HepG2 (cell line): ENCODE measurements around the gene TNP2. TPM values are rescaled to one million over a fixed set of nuclear protein-coding genes. Genes with fewer than 3 reads are reported as not detected.

Source experiments
- AGO1 ChIP-seq: fragments of 200-400 bp; formaldehyde crosslinking; IDR thresholded peaks from 2 replicates; pipeline ENCODE4 v1.6.1; 2017; ENCODE audit warnings: mild to moderate bottlenecking, low read depth, low read length, moderate library complexity; ENCODE audit not compliant: poor library complexity, severe bottlenecking
- CBX2 ChIP-seq, 2 experiments: fragments of 200-600 bp in 1 of 2; sonication (generic); formaldehyde crosslinking in 1 of 2; IDR thresholded peaks; 2 replicates each; pipeline versions ENCODE4 v1.7.0 to v1.8.1; 2018 to 2022; ENCODE audit warnings: low read depth in 2 of 2, low read length in 1 of 2, mild to moderate bottlenecking in 1 of 2, missing genetic modification reagents in 1 of 2
- HIVEP1 ChIP-seq: sonication (generic); formaldehyde crosslinking; IDR thresholded peaks from 2 replicates; pipeline ENCODE4 v1.4.0; 2020; ENCODE audit warnings: mild to moderate bottlenecking, missing genetic modification reagents
- REPIN1 ChIP-seq: sonication (generic); formaldehyde crosslinking; IDR thresholded peaks from 2 replicates; pipeline ENCODE4 v1.8.0; 2022; ENCODE audit warnings: missing genetic modification reagents, low read depth, mild to moderate bottlenecking, borderline replicate concordance
- STAT6 ChIP-seq: sonication (generic); formaldehyde crosslinking; IDR thresholded peaks from 2 replicates; pipeline ENCODE4 v1.4.0; 2020; ENCODE audit warnings: missing genetic modification reagents, mild to moderate bottlenecking, borderline replicate concordance
- TCF12 ChIP-seq, 2 experiments: fragments of 450-650 bp in 1 of 2; sonication (generic) in 1 of 2; formaldehyde crosslinking in 1 of 2; IDR thresholded peaks; 2 replicates each; pipeline versions ENCODE4 v1.6.1 to v1.8.0; 2017 to 2022; ENCODE audit warnings: antibody characterized with exemption in 1 of 2, mild to moderate bottlenecking in 1 of 2, missing genetic modification reagents in 1 of 2, moderate library complexity in 1 of 2
- ZBED4 ChIP-seq: sonication (generic); formaldehyde crosslinking; IDR thresholded peaks from 2 replicates; pipeline ENCODE4 v1.4.0; 2020; ENCODE audit warnings: missing genetic modification reagents, borderline replicate concordance
- ZFP37 ChIP-seq: sonication (generic); formaldehyde crosslinking; IDR thresholded peaks from 2 replicates; pipeline ENCODE4 v1.4.0; 2020; ENCODE audit warnings: missing genetic modification reagents, borderline replicate concordance
- ZFP90 ChIP-seq: sonication (generic); formaldehyde crosslinking; IDR thresholded peaks from 2 replicates; pipeline ENCODE4 v1.8.0; 2022; ENCODE audit warnings: missing genetic modification reagents, mild to moderate bottlenecking, inconsistent platforms, borderline replicate concordance
- ZNF12 ChIP-seq: sonication (generic); formaldehyde crosslinking; IDR thresholded peaks from 2 replicates; pipeline ENCODE4 v1.5.0; 2020; ENCODE audit warnings: missing genetic modification reagents
- ZNF589 ChIP-seq: sonication (generic); formaldehyde crosslinking; conservative IDR thresholded peaks from 2 replicates; pipeline ENCODE4 v1.8.0; 2022; ENCODE audit warnings: mild to moderate bottlenecking, moderate library complexity, missing genetic modification reagents
- ZNF687 ChIP-seq: sonication (generic); formaldehyde crosslinking; IDR thresholded peaks from 2 replicates; pipeline ENCODE4 v1.5.1; 2020; ENCODE audit warnings: mild to moderate bottlenecking, missing genetic modification reagents, moderate library complexity
- ZNF749 ChIP-seq: sonication (generic); formaldehyde crosslinking; IDR thresholded peaks from 2 replicates; pipeline ENCODE4 v1.8.0; 2022; ENCODE audit warnings: mild to moderate bottlenecking, missing genetic modification reagents, moderate library complexity, borderline replicate concordance
- polyA plus RNA-seq, 8 experiments: library from polyadenylated mRNA; depleted of rRNA in 3 of 8; stranded (reverse) in 7 of 8; unstranded in 1 of 8; fragments of >200 nt; fragmentation: Illumina TruSeq in 4 of 8; extraction: Trizol in 4 of 8; gene quantifications; 2 replicates each; pipeline versions ENCODE4 v1.2.1 to v1.2.3, GENCODE V29; 2011 to 2016; ENCODE audit warnings: low read depth in 4 of 8, missing spikeins in 1 of 8, mixed read lengths in 1 of 8; ENCODE audit not compliant: insufficient read depth in 1 of 8
- total RNA-seq, 5 experiments: library from RNA; depleted of rRNA; stranded (reverse); fragments of >200 nt; fragmentation: Illumina TruSeq; extraction: Trizol; gene quantifications; 2 replicates each; pipeline ENCODE4 v1.2.3, GENCODE V29; 2016; ENCODE audit warnings: low read depth in 1 of 5

TNP2 gene
- total and polyA plus RNA-seq, 2 of the 13 experiments (the other 11 are each of a cell fraction or from before 2014, with no cell fraction given), result not detected

GRCh38 chr16:11299865-11300559 is 30.9 kb upstream of the TNP2 start (continued):
- TF ChIP-seq STAT6 (CRISPR knock-in tag) (no peak), AGO1 (no peak), ZNF12 (no peak), TCF12 (IDR thresholded peaks at IDR 0.05) (no peak), TCF12 (CRISPR knock-in tag; IDR thresholded peaks at IDR 0.05) (0 out of 2 replicates have a peak, but pooled peaks have one; percentile 61), ZNF749 (CRISPR knock-in tag) (no peak), HIVEP1 (CRISPR knock-in tag) (0 out of 2 replicates have a peak, but pooled peaks have one; percentile 26), ZFP37 (0 out of 2 replicates have a peak, but pooled peaks have one; percentile 71), ZNF589 (CRISPR knock-in tag) (no peak), CBX2 (IDR thresholded peaks at IDR 0.05; ENCODE audit: low read depth, low read length) (no peak), CBX2 (CRISPR knock-in tag; IDR thresholded peaks at IDR 0.05; ENCODE audit: low read depth) (no peak), ZFP90 (CRISPR knock-in tag) (0 out of 2 replicates have a peak, but pooled peaks have one; percentile 52), ZNF687 (peak; percentile 72), REPIN1 (CRISPR knock-in tag) (no peak), ZBED4 (CRISPR knock-in tag) (no peak)
